ENCODE measurements around the gene NPEPL1. TPM values are rescaled to one million over a fixed set of nuclear protein-coding genes. Genes with fewer than 3 reads are reported as not detected.
A peak's percentile ranks its signal among the peaks of the same experiment; 100 is the strongest.
"Not testable (repeated sequence)": the region's sequence is repeated elsewhere in the genome, so short reads cannot be mapped to it uniquely, and the experiment has no call there.

Gene NPEPL1
- total RNA-seq = 100 to 1,000 TPM in 1 of 6 donors, 10 to 100 TPM in 5; 19.4 to 198 (median 50.9) TPM

DNA sequence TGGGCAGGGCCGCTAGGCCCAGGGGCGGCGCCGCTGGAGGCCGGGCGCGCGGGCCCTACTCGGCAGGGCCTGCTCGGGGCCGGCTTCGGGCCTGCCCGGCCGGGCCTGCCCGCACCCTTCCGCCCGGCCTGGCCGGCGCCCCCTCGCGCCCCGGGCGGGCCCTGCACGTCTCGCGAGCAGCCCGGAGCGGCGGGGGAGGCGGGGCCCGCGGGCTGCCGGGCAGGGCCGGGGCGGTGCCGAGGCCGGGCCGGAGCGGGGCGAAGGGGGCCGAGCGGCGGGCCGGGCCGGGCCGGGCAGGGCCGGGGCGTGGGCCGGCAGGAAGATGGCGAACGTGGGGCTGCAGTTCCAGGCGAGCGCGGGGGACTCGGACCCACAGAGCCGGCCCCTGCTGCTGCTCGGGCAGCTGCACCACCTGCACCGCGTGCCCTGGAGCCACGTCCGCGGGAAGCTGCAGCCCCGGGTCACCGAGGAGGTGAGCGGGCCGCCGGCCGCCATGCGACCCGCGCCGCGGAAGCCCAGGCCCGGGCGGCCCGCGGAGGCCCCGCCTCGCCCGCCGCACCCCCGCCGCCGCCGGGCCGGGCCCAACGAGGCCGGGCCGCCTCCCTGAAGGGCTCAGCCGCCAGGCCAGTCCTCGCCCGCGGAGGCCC, at the start of gene NPEPL1:
Gene NPEPL1, plus strand, starts transcription at position 222 of the 647 bp plus-strand sequence. Its CDS starts 101 bp downstream, at position 323.
- WGBS, 2 donors = 1% methylated on average over 28 of the region's 93 CpGs; no CpG with 5 or more reads in 1 of the 2 donors
- peak; percentile 81 to 96 for DNase-seq

DNA sequence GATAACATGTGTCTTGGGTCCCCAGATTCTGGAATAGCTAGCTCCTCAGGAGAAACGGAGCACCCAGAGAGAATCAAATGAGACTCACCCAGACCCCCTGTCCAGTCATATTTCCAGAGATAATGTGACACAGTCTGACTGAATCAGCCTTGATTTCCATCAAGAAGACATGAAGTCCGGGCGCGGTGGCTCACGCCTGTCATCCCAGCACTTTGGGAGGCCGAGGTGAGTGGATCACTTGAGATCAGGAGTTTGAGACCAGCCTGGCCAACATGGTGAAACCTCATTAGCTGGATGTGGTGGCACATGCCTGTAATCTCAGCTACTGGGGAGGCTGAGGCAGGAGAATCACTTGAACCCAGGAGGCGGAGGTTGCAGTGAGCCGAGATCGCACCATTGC, 49.7 kb upstream of the NPEPL1 start:
- not testable (repeated sequence) for H3K4me3 ChIP-seq
- DNase-seq = peak in 1 of 2 donors; percentile 7
- WGBS, 2 donors = 91 to 93% methylated on average over 8 to 9 of the region's 9 CpGs

More for the DNA sequence above, at the start of gene NPEPL1:
- Histone ChIP-seq H3K9me3 (no peaks in the 10 kb centered on the region), H3K36me3 (peaks cover 0 to 27% (median 21%) of the 10 kb centered on the region in 4 donors), H3K27ac (peak within 1 kb of the TSS; percentile 93 to 98 (median 94)), H3K4me3 (peak within 1 kb of the TSS; percentile 38 to 69 (median 60)), H3K4me1 (peaks cover 31 to 45% (median 36%) of the 10 kb centered on the region in 4 donors), H3K27me3 (no peaks in the 10 kb centered on the region)
- ATAC-seq (ENCODE audit: low FRiP score in 2 of 2) = peak; percentile 69 to 93
- no peak for TF ChIP-seq POLR2AphosphoS5 (IDR thresholded peaks at IDR 0.05)
- peak in 2 of 4 donors; percentile 21 to 56 for TF ChIP-seq POLR2A (IDR thresholded peaks at IDR 0.05)
- no peak for TF ChIP-seq EP300 (IDR thresholded peaks at IDR 0.05)
- peak; percentile 12 to 73 (median 72) for TF ChIP-seq CTCF (IDR thresholded peaks at IDR 0.05)

GRCh38 chr20:58645412-58645968, 47.1 kb upstream of the NPEPL1 start:
- Histone ChIP-seq H3K4me3 (no peak overlapping the region), H3K27ac (no peak overlapping the region), H3K36me3 (no peaks in the 10 kb centered on the region), H3K27me3 (no peaks in the 10 kb centered on the region), H3K4me1 (peaks cover 0 to 12% (median 8%) of the 10 kb centered on the region in 4 donors), H3K9me3 (no peaks in the 10 kb centered on the region)
- ATAC-seq (ENCODE audit: low FRiP score in 2 of 2) (peak in 1 of 2 donors; percentile 38), DNase-seq (no peak)
- no peak for TF ChIP-seq CTCF (IDR thresholded peaks at IDR 0.05)
- TF ChIP-seq POLR2A (IDR thresholded peaks at IDR 0.05) = no peak
- TF ChIP-seq EP300 (IDR thresholded peaks at IDR 0.05) = no peak
- TF ChIP-seq POLR2AphosphoS5 (IDR thresholded peaks at IDR 0.05) = no peak
- WGBS, 2 donors = 57 to 62% methylated on average over 4 to 5 of the region's 5 CpGs

More for the DNA sequence above, 49.7 kb upstream of the NPEPL1 start:
- H3K9me3 ChIP-seq; H3K27me3 ChIP-seq; ATAC-seq (ENCODE audit: low FRiP score in 2 of 2); H3K27ac ChIP-seq; H3K4me1 ChIP-seq; H3K36me3 ChIP-seq: not testable (repeated sequence)

DNA sequence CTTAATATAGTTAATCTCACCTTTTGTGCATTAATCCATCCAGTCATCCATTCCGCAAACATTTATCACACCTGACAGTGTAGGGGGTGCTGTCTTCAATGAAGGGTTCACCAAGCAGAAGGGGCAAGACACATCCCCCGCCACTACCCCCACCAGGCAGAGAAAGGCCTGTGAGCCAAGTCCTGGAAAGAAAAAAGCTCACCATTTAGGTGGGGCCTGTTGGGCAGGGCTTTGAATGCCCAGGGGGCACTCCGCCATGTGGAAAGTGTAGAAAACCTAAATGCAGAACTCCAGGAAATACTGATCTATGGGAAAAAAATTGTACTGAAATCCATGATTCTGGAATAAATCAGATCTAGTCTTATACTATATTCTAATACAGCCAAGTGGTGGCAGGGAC, 46.3 kb upstream of the NPEPL1 start:
- 93 to 96% methylated on average over 3 of the region's 3 CpGs for WGBS, 2 donors
- Histone ChIP-seq H3K27me3 (no peaks in the 10 kb centered on the region), H3K36me3 (no peaks in the 10 kb centered on the region), H3K9me3 (no peaks in the 10 kb centered on the region), H3K4me1 (peaks cover 0 to 12% (median 8%) of the 10 kb centered on the region in 4 donors), H3K27ac (no peak overlapping the region), H3K4me3 (no peak overlapping the region)
- TF ChIP-seq POLR2AphosphoS5 (IDR thresholded peaks at IDR 0.05) = no peak
- TF ChIP-seq EP300 (IDR thresholded peaks at IDR 0.05) = no peak
- no peak for TF ChIP-seq CTCF (IDR thresholded peaks at IDR 0.05)
- TF ChIP-seq POLR2A (IDR thresholded peaks at IDR 0.05) = no peak
- ATAC-seq (ENCODE audit: low FRiP score in 2 of 2) (no peak), DNase-seq (no peak)

DNA sequence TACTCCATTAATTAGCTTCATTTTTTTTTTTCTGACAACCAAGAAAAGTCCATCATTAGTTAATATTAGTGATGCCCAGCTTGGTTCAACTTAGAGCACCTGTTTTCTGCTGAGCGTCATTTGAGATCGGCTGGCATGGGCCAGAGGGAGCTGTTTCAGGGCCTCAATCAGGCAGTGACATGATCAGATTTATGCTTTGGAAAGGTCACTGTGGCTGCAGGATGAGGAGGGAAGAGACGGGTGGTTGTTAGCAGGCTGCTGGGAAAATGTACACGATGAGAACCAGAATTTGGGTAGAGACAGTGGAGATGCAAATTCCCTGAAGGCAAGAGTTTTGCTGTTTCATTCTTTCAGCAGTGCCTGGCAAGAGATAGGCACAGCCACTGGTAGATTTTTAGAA, 45.9 kb upstream of the NPEPL1 start:
- no peak overlapping the region for H3K27ac ChIP-seq
- H3K36me3 ChIP-seq = no peaks in the 10 kb centered on the region
- 83 to 91% methylated on average over 4 of the region's 4 CpGs for WGBS, 2 donors
- peaks cover 0 to 12% (median 8%) of the 10 kb centered on the region in 4 donors for H3K4me1 ChIP-seq
- no peaks in the 10 kb centered on the region for H3K27me3 ChIP-seq
- ATAC-seq (ENCODE audit: low FRiP score in 2 of 2) (no peak), DNase-seq (no peak)
- H3K4me3 ChIP-seq = no peak overlapping the region
- TF ChIP-seq EP300 (IDR thresholded peaks at IDR 0.05) (no peak), POLR2A (IDR thresholded peaks at IDR 0.05) (no peak), POLR2AphosphoS5 (IDR thresholded peaks at IDR 0.05) (no peak), CTCF (IDR thresholded peaks at IDR 0.05) (no peak)
- H3K9me3 ChIP-seq = no peaks in the 10 kb centered on the region
